Central memory CD4-positive, alpha-beta T cell (primary cell): Measurements from ENCODE around the gene ZBTB24.
"Not testable (repeated sequence)": the region's sequence is repeated elsewhere in the genome, so short reads cannot be mapped to it uniquely, and the experiment has no call there.

ENCODE experiments used
- DNase-seq: peaks from one replicate; pipeline ENCODE4 v3.0.0; 2022

ZBTB24 gene

GRCh38 chr6:109469591-109470189, 13.3 kb downstream of the ZBTB24 start:
- no peak for DNase-seq

GRCh38 chr6:109467696-109468095, 15.3 kb downstream of the ZBTB24 start:
- DNase-seq: no peak

DNA sequence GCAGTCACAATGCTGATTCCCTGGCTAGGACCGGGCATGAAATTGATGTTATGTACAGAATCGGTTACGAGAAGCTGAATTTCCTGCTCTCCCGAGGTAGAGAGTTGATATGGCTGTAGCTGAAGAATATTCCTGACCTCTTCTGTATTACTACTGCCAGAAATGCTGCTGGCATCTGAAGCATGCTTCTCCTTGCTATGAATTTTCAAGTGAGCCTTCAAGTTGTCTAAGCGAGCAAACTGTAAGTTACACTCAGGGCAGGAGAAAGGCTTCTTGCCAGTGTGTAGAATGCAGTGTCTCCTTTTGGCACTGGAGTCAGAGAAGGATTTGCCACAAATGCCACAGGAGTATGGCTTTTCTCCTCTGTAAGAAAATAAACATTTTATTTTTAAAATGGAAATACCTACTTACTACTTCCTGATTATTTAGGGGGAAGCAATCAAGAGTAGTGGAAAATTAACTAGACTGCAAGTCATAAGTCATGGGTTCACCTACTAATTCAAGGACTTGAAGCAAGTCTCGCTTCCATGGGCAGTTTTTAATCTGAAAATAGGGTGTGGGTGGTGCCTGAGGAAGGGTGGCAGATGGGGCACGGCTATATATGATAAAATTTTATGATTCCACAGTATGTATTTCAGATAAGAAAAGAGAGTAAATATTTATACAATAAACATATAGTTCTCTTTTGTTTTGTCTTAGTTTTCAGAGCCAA, 16.7 kb downstream of the ZBTB24 start:
- DNase-seq: no peak

- no peak for DNase-seq
These were observed 17.2 kb downstream of the ZBTB24 start for GRCh38 chr6:109465772-109466171.

GRCh38 chr6:109461733-109462526, 21.1 kb downstream of the ZBTB24 start:
- DNase-seq: no peak

GRCh38 chr6:109461205-109461604, 21.8 kb downstream of the ZBTB24 start:
- DNase-seq: not testable (repeated sequence)

DNA sequence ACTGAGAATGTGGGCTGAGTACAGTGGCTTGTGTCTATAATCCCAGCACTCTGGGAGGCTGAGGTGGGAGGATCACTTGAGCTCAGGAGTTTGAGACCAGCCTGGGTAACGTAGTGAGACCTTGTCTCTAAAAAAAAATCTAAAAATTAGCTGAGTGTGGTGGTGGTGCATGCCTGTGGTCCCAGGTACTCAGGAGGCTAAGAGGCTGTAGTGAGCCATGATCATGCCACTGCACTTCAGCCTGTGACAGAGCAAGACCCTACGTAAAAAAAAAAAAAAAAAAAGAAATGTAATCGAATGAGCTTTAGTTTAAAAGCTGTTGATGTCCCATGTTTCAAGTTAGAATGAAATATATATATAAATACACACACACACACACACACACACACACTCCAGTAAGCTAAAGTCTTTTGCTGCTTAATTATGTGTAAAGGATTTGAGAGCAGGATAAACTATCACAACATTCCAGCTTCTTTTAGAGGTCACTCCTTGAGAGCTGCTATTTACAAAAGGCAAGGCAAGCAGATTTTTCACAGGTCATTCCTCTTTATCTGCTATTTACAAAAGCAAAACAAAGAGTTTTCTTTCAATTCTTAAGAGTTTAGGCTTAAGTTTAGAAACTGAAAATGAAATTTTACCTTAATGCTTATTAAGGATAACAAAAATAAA, 22.7 kb downstream of the ZBTB24 start:
- no peak for DNase-seq

DNA sequence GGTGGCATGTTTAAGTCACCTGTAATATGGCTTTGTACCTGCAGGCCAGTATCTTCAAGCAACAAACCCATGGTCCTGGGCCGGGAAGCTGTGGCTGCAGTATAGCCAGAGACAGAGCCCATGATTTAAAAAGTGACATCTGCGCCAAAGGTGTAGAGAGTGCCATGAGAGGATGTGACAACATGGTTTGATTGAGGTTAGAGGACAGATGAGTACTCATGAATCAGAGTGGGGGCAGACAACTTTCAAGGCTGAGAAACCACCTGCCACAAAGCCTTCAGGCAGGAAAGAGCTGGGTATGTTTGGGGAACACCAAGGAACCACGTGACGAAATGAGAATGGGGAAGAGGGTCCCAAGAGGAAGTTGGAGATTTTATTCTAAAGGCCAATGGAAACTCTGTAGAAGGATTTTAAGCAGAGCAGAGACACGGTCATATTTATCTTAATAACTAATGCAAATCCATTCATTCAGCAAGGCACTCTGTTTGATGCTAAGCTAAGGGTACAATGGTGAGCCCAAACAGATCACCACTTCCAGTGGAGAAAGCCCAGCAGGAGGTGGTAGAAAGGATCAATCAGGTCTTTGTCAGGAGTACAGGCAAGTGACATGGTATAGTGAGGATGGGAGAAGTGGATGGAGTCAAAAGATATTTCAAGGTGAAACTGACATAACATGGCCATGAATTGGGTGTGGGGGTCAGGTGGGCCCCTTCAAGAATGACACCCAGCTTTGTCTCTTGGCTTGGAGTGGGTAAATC, 24.1 kb downstream of the ZBTB24 start:
- peak; percentile 65 for DNase-seq

DNA sequence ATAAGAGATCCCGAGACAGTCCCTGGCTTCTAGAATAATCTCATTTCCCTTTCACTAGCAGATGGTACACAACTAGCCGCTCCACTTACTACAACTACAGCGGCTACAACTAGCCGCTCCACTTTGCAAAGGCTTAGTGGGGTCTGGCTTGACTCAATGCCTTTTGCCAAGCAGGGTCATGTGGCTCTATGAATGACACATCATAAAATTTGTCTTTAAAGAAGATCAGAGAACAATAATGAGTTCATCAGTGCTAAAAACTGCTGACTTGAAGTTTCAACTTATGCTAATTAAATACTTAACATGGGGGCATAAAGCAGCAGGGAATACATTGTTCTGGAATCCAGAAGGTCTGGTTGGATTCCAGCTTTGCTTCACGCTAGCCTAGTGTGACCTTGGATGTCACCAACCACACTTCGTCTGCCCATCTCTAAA, 25.4 kb downstream of the ZBTB24 start:
- no peak for DNase-seq

DNA sequence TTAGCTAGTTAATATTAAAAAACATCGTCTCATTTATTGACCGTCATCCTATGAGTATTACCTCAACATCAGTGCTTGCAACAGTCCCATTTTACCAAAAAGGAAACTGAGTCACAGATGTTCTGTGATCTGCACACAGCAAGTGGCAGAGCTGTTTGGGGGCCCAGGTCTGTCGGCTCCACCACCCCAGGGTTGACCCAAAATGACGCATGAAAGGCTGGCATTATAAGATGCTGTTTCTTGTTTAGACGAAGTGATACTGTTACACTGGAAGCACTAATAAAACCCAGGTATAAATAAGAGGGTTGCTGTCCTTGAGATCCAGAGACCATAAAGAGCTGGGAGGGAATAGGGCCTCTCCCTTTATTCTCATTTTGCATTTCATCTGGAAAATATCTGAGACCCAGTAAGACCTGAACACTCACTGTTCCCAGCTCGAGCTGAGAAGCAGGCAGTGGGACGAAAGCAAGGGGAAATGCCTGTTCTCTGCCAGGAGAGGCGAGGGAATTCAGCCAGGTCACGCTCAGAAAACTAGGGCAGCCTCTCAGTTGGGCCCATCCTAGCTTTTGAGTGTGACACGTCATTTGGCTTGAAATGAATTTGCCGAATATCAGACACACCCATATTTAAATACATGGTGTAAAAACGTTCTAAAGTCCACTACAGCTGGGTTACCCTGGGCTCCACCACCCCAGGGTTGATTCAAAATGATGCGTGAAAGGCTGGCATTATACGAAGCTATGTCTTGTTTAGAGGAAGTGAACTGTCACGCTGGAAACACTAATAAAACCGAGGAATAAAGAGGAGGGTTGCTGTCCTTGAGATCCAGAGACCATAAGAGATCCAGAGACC, 26.1 kb downstream of the ZBTB24 start:
- DNase-seq: no peak

DNA sequence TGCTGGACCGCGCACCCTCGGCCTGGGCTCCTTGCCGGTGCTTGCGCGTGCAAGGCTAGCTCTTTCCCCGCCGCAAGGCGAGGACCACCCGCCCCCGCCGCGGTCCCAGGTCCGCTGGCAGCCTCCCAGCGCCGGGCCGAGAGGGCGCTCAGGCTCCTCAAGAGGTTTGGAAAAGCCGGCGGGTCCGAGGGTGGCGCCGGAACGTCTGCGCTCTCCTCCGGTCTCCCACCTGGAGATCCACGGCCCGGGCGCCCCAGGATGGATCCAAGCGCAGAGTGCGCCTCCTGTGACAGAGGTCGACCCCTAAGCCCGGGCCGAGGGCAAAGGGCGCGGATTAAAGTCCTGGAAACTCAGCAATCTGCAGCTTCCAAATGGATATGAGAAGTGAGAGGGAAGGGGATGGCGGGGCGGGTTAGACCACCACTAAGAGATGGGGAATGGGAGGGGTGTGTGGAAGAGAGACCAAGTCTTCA, 26.9 kb downstream of the ZBTB24 start:
- no peak for DNase-seq

GRCh38 chr6:109455437-109456110, 27.4 kb downstream of the ZBTB24 start, which contains the start of gene MICAL1:
TSS of gene MICAL1 (minus strand) at chr6:109455772. CDS start at chr6:109454196, 1,576 bp downstream.
- peak; percentile 81 for DNase-seq

- DNase-seq: peak; percentile 88
These were observed 28.3 kb downstream of the ZBTB24 start for GRCh38 chr6:109454496-109455436.

DNA sequence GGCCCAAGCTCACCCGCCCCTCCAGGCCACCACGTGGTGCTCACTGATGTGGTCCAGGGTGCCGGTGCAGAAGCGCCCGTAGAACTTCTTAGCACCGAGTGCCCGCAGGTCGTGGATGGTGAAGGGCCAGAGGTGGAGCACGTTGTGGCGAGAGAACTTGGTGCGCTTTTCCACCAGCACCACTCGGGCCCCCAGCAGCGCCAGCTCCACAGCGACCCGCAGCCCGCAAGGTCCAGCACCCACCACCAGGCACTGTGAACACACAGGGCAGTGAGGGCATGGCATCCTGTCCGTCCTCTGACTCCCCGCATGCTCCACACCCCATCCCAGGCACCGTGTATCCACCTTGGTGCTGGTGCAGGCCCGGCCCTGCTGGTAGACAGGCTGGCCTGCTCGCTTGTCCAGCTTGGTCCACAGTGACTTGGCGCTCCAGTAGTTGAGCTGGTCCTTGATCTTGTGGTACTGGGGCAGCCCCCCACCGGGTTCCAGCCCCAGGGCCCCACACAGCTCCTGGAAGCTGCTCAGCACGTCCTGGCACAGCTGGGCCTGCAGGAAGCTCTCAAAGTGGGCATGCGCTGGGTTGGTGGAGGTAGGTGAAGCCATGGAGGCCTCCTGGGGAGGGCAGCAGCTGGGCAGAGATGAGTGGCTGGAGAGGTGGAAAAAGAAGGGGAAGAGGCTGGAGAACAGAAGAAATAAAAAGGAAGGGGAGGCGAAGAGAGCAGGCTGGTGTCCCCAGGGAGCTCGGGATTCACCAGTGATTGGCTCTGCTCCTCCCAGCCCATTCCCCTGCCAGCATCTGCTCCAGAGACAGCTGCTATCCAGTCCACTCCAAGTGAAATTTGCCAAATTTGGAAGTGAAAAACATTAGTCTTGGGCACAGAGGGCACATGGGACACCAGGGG, 29.2 kb downstream of the ZBTB24 start:
- DNase-seq: no peak

- DNase-seq: no peak
These were observed 29.9 kb downstream of the ZBTB24 start for GRCh38 chr6:109453156-109453555.

GRCh38 chr6:109452181-109452580, 30.8 kb downstream of the ZBTB24 start:
- no peak for DNase-seq

DNA sequence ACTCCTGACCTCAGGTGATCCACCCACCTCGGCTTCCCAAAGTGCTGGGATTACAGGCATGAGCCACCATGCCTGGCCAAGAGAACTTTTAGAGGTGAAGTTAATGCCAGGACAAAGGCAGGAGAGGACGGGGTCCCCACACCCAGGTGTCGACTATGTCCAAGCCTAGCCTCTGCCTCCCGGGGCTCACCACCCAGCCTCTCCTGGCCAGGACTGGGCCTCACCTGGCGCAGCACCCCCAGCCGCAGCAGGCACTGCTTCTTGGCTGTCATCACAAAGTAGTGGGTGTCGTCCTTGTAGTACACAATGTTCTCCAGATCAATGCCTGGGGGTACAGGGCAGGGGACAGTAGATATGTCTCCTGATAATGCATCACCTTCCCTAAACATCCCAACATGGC, 31.6 kb downstream of the ZBTB24 start:
- DNase-seq: no peak

DNA sequence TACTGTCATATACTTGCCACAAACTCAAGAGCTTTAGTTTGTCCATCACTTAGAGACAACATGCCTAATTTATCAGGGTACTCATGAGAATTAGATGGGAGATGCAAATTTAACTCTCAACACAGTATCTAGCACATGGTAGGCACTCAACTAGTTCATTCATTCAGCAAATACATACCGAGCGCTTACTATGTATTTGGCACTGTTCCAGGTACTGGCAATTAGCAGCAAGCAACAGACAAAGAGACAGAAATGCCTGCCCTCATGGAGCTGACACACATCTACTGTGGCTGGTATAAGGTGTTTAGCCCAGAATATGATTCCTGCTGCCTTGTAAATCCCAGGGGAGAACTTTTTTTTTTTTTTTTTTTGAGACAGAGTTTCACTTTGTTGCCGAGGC, 32.2 kb downstream of the ZBTB24 start:
- no peak for DNase-seq
